PC-3 (cell line): ENCODE measurements around the gene RABGGTA. TPM values are rescaled to one million over a fixed set of nuclear protein-coding genes. Genes with fewer than 3 reads are reported as not detected.

ENCODE experiments used
- ATAC-seq: fragments of 200-7000 bp; cut with Tn5 transposase; 2 replicates; pipeline ENCODE4 v1.9.1; 2020; ENCODE audit warnings: mild to moderate bottlenecking, moderate library complexity
- BruUV-seq: library from RNA; stranded (reverse); fragments of 400-500 nt; replicated peaks from 2 replicates; lab custom pipeline; 2021; lab: Mats Ljungman, UMichigan
- CTCF ChIA-PET: fragments of 300-600 bp; sonication (Branson Sonifier 250); formaldehyde crosslinking; loops from one replicate; lab custom pipeline; 2022; ENCODE audit warnings: antibody characterized with exemption; lab: Charles Lee
- POLR2A ChIA-PET: fragments of 300-600 bp; sonication (Branson Sonifier 250); formaldehyde crosslinking; loops from one replicate; lab custom pipeline; 2022; ENCODE audit warnings: antibody characterized with exemption; ENCODE audit not compliant: unreplicated experiment; lab: Charles Lee
- DNase-seq: peaks from one replicate; pipeline ENCODE4 v3.0.0-alpha.2; 2015
- H2AFZ ChIP-seq: fragments of 300-600 bp; sonication (generic); 2 replicates; pipeline ENCODE4 v1.6.0; 2016; ENCODE audit warnings: antibody characterized with exemption, low read length
- H3F3A ChIP-seq: fragments of 300-600 bp; sonication (generic); one replicate; pipeline ENCODE4 v1.6.0; 2017; ENCODE audit warnings: antibody characterized with exemption, low read length, control low read depth, mild to moderate bottlenecking; ENCODE audit not compliant: unreplicated experiment
- H3K27ac ChIP-seq: fragments of 300-600 bp; sonication (generic); 2 replicates; pipeline ENCODE4 v1.5.1; 2016; ENCODE audit warnings: mild to moderate bottlenecking, low read length
- H3K27me3 ChIP-seq: fragments of 300-600 bp; sonication (generic); 2 replicates; pipeline ENCODE4 v1.6.1; 2016; ENCODE audit warnings: low read length, mixed read lengths
- H3K36me3 ChIP-seq: fragments of 300-600 bp; sonication (generic); 2 replicates; pipeline ENCODE4 v1.6.1; 2016; ENCODE audit warnings: low read depth, mixed run types, low read length, mixed read lengths
- H3K4me1 ChIP-seq: fragments of 300-600 bp; sonication (generic); 2 replicates; pipeline ENCODE4 v1.5.1; 2016; ENCODE audit warnings: low read length; ENCODE audit not compliant: insufficient read depth
- H3K4me2 ChIP-seq: fragments of 300-600 bp; sonication (generic); 2 replicates; pipeline ENCODE4 v1.6.0; 2016; ENCODE audit warnings: low read length
- H3K4me3 ChIP-seq: fragments of 300-600 bp; sonication (generic); 2 replicates; pipeline ENCODE4 v1.5.1; 2016; ENCODE audit warnings: mild to moderate bottlenecking, low read length, mixed read lengths
- H3K79me2 ChIP-seq: fragments of 300-600 bp; sonication (generic); 2 replicates; pipeline ENCODE4 v1.6.1; 2017; ENCODE audit warnings: low read length, mixed read lengths
- H3K9ac ChIP-seq: fragments of 300-600 bp; sonication (generic); 2 replicates; pipeline ENCODE4 v1.6.0; 2016; ENCODE audit warnings: mild to moderate bottlenecking, low read length
- H3K9me2 ChIP-seq: fragments of 300-600 bp; sonication (generic); replicated peaks from 2 replicates; pipeline ENCODE4 v1.6.1; 2016; ENCODE audit warnings: mixed run types, low read length, mixed read lengths
- H3K9me3 ChIP-seq: fragments of 300-600 bp; sonication (generic); 2 replicates; pipeline ENCODE4 v1.6.1; 2016; ENCODE audit warnings: low read length, mixed read lengths
- H4K20me1 ChIP-seq: fragments of 300-600 bp; sonication (generic); 2 replicates; pipeline ENCODE4 v1.6.1; 2016; ENCODE audit warnings: low read length, mixed read lengths
- EZH2 ChIP-seq: fragments of 300-600 bp; sonication (generic); IDR thresholded peaks from one replicate; pipeline ENCODE4 v1.6.1; 2017; ENCODE audit warnings: antibody characterized with exemption, mild to moderate bottlenecking, low read length; ENCODE audit not compliant: unreplicated experiment
- EZH2phosphoT487 ChIP-seq: fragments of 300-600 bp; sonication (generic); IDR thresholded peaks from 2 replicates; pipeline ENCODE4 v1.6.1; 2018; ENCODE audit warnings: mild to moderate bottlenecking, antibody characterized with exemption, low read length, borderline replicate concordance
- intact Hi-C: fragments of 100-400 bp; cut with micrococcal nuclease; formaldehyde crosslinking; loops from 2 replicates; pipeline ENCODE4 v1.9.0; 2023
- total RNA-seq: library from RNA; depleted of rRNA; stranded (reverse); fragments of >200 nt; gene quantifications from 2 replicates; pipeline ENCODE4 v1.2.3, GENCODE V29; 2014
- TF ChIP-seq, protein P1 (sequence below): fragments of 300-600 bp; sonication (generic); conservative IDR thresholded peaks from 2 replicates; pipeline ENCODE4 v1.5.1; 2017; ENCODE audit warnings: antibody characterized with exemption, low read depth, mild to moderate bottlenecking, low read length

Gene RABGGTA
- total RNA-seq, 1 experiment from 2014 or later, result 39.2 TPM

DNA sequence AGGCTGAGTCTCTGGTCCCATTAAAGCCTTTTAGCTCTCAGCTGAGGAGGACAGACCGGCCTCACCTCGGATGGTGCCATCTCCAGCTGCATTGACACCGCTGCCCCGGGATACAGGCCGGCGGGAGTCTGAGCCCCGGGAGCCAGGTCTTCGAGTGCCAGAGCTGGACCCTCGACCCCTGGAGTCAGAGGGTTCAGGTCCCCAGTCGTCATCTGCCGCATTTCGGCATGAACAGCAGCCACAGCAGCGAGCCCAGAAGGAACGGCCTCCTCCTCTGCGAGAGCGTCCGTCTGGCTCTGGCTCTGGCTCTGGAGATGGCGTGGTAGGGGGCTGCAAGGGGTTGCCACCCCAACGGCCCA lies 9.4 kb downstream of the RABGGTA start:
- POLR2A ChIA-PET, result no interaction called here
- Histone ChIP-seq H4K20me1 (no peaks in the 10 kb centered on the region), H3K4me2 (no peak overlapping the region), H3F3A (no peaks in the 10 kb centered on the region), H3K9ac (no peak overlapping the region), H3K36me3 (no peaks in the 10 kb centered on the region), H3K9me3 (no peaks in the 10 kb centered on the region), H3K4me3 (no peak overlapping the region), H3K27ac (no peak overlapping the region), H3K9me2 (no peaks in the 10 kb centered on the region), H3K27me3 (no peaks in the 10 kb centered on the region), H2AFZ (no peak overlapping the region), H3K79me2 (no peaks in the 10 kb centered on the region), H3K4me1 (peaks cover 8% of the 10 kb centered on the region; the same call in 1 of the 2 replicates)
- CTCF ChIA-PET, result no interaction called here
- no TSS peak for BruUV-seq
- no peak for TF ChIP-seq EZH2phosphoT487
- TF ChIP-seq, protein P1, sequence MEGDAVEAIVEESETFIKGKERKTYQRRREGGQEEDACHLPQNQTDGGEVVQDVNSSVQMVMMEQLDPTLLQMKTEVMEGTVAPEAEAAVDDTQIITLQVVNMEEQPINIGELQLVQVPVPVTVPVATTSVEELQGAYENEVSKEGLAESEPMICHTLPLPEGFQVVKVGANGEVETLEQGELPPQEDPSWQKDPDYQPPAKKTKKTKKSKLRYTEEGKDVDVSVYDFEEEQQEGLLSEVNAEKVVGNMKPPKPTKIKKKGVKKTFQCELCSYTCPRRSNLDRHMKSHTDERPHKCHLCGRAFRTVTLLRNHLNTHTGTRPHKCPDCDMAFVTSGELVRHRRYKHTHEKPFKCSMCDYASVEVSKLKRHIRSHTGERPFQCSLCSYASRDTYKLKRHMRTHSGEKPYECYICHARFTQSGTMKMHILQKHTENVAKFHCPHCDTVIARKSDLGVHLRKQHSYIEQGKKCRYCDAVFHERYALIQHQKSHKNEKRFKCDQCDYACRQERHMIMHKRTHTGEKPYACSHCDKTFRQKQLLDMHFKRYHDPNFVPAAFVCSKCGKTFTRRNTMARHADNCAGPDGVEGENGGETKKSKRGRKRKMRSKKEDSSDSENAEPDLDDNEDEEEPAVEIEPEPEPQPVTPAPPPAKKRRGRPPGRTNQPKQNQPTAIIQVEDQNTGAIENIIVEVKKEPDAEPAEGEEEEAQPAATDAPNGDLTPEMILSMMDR, result no peak
- TF ChIP-seq EZH2, result no peak
- intact Hi-C loops, result no loop called here
- DNase-seq, result no peak
- no peak for ATAC-seq

DNA sequence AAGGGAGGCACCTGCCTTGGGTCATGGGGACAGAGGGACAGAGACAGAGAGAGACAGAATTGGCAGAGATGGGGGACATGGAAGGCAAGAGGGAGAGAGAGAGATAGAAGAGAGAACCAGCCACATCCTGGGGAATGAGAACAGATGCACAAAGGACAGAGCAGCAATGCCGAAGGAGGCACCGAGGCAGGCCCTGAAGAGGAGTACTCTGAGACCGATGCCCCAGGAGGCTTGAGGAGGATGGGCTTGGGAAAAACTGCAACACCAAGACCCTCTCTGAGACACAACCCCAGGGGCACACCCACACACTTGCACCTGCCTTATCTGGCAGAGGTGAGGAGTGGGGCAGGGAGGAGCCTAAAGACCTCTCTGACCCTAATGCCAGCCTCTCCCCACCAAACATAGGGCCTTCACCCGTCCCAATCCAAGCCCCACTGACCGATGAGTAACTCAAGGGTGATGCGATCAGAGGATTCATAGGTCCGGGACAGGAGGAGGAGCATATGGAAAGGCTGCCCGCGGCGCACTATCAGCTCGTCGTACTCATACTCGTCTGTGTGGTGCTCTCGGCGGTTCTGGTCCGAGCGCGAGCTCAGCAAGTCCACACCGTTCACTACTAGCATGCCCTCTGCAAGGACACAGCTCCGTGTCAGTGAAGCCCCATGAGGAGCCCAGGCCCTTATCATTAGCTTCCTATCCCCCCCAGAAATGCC lies 10.0 kb downstream of the RABGGTA start:
- Histone ChIP-seq H3K79me2 (no peaks in the 10 kb centered on the region), H3K4me3 (no peak overlapping the region), H3K36me3 (no peaks in the 10 kb centered on the region), H3K4me1 (peaks cover 8% of the 10 kb centered on the region; the same call in 1 of the 2 replicates), H3K9ac (no peak overlapping the region), H3K9me3 (no peaks in the 10 kb centered on the region), H2AFZ (no peak overlapping the region), H3K4me2 (no peak overlapping the region), H3K27me3 (no peaks in the 10 kb centered on the region), H4K20me1 (no peaks in the 10 kb centered on the region), H3K27ac (no peak overlapping the region), H3F3A (no peaks in the 10 kb centered on the region), H3K9me2 (no peaks in the 10 kb centered on the region)
- intact Hi-C loops, result no loop called here
- TF ChIP-seq, protein P1, result no peak
- ATAC-seq (no peak), DNase-seq (no peak)
- CTCF ChIA-PET, result no interaction called here
- POLR2A ChIA-PET, result no interaction called here
- no TSS peak for BruUV-seq

DNA sequence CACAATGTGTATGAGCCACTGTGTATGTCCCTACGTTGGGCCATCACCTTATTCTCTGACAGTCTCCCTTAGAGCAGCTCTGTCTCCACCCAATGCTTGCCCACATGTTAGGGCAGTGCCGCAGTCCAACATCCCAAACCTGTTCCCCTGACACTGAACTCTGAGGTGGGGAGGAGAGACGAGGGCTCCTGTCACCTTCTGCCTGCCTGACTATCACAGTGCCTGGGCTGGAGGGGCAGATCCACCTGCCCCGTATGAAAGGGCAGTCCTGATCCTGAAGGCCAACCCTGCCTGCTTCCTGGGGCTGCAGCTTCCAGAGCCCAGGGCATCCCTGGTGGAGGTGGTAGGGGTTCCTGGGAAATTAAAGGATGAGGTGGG lies 10.6 kb downstream of the RABGGTA start:
- BruUV-seq, result no TSS peak
- TF ChIP-seq, protein P1, result no peak
- no peak for TF ChIP-seq EZH2phosphoT487
- no peak for TF ChIP-seq EZH2
- H3K9ac ChIP-seq, result no peak overlapping the region
- H2AFZ ChIP-seq, result no peak overlapping the region
- ATAC-seq, result no peak
- ChIA-PET POLR2A (no interaction called here), CTCF (no interaction called here)
- no peaks in the 10 kb centered on the region for H3K9me3 ChIP-seq
- H3F3A ChIP-seq, result no peaks in the 10 kb centered on the region
- intact Hi-C loops, result no loop called here
- DNase-seq, result no peak
- H3K27ac ChIP-seq, result no peak overlapping the region
- no peaks in the 10 kb centered on the region for H3K9me2 ChIP-seq
- peaks cover 8% of the 10 kb centered on the region; the same call in 1 of the 2 replicates for H3K4me1 ChIP-seq
- no peaks in the 10 kb centered on the region for H3K36me3 ChIP-seq
- no peaks in the 10 kb centered on the region for H3K27me3 ChIP-seq
- no peaks in the 10 kb centered on the region for H3K79me2 ChIP-seq
- no peak overlapping the region for H3K4me2 ChIP-seq
- no peak overlapping the region for H3K4me3 ChIP-seq
- H4K20me1 ChIP-seq, result no peaks in the 10 kb centered on the region
